Measurements from ENCODE around the gene CTBP2.

Gene CTBP2

GRCh38 chr10:125033146-125033924 is 127.0 kb downstream of the CTBP2 start:
- no CpG with 5 or more reads among the region's 27 CpGs for WGBS, 2 donors (ENCODE audit: extremely low coverage in 2 of 2, insufficient read length in 2 of 2, insufficient replicate concordance in 1 of 2)
- H3K4me3 ChIP-seq (ENCODE audit: low read length in 2 of 2) = no peak overlapping the region
- no peak overlapping the region for H3K27ac ChIP-seq (replicated peaks; ENCODE audit: low read length)

GRCh38 chr10:125032474-125033020 is 127.8 kb downstream of the CTBP2 start:
- H2AFZ ChIP-seq (ENCODE audit: low read length) = no peak overlapping the region
- no peak overlapping the region for H3K4me3 ChIP-seq (ENCODE audit: low read length in 2 of 2)
- no peak overlapping the region for H4K91ac ChIP-seq (ENCODE audit: low read depth, low read length, poor library complexity)
- peaks cover 4 to 21% of the 10 kb centered on the region in 2 donors for H3K4me1 ChIP-seq (ENCODE audit: control insufficient read depth in 2 of 2, insufficient read depth in 1 of 2, low read depth in 1 of 2, low read length in 2 of 2)
- H2BK15ac ChIP-seq (ENCODE audit: low read length) = no peak overlapping the region
- DNase-seq (ENCODE audit: low spot score) = no peak
- no peaks in the 10 kb centered on the region for H3K27me3 ChIP-seq (ENCODE audit: control insufficient read depth in 3 of 3, insufficient read depth in 3 of 3, low read depth in 1 of 3, low read length in 3 of 3)
- no peak overlapping the region for H2BK5ac ChIP-seq (ENCODE audit: low read length)
- H3K18ac ChIP-seq (ENCODE audit: low read length) = no peak overlapping the region
- H2AK5ac ChIP-seq (ENCODE audit: low read depth, low read length) = no peak overlapping the region
- no peak overlapping the region for H2BK12ac ChIP-seq (ENCODE audit: low read length)
- no peak overlapping the region for H3K4ac ChIP-seq (ENCODE audit: low read length)
- H3K4me2 ChIP-seq (ENCODE audit: insufficient read depth, low read length, poor library complexity, severe bottlenecking) = no peak overlapping the region
- H3K14ac ChIP-seq (ENCODE audit: low read length) = no peak overlapping the region
- no peak overlapping the region for H3K9ac ChIP-seq (ENCODE audit: low read depth, low read length, poor library complexity)
- H4K8ac ChIP-seq (ENCODE audit: low read depth, low read length) = no peak overlapping the region
- H3K27ac ChIP-seq (replicated peaks; ENCODE audit: low read length) = no peak overlapping the region
- H3K23ac ChIP-seq (ENCODE audit: low read depth, low read length, poor library complexity) = no peak overlapping the region
- peaks cover 10% of the 10 kb centered on the region for H3K79me1 ChIP-seq (ENCODE audit: low read depth, low read length)
- no CpG with 5 or more reads among the region's 15 CpGs for WGBS, 2 donors (ENCODE audit: extremely low coverage in 2 of 2, insufficient read length in 2 of 2, insufficient replicate concordance in 1 of 2)
- H3K36me3 ChIP-seq (replicated peaks in 1 of 2; ENCODE audit: control insufficient read depth in 2 of 2, insufficient read depth in 2 of 2, low read length in 2 of 2) = peaks cover 6 to 70% of the 10 kb centered on the region in 2 donors
- no peaks in the 10 kb centered on the region for H3K9me3 ChIP-seq (replicated peaks in 1 of 2; ENCODE audit: control insufficient read depth in 2 of 2, insufficient read depth in 1 of 2, low read depth in 1 of 2, low read length in 2 of 2)
- H2BK120ac ChIP-seq (ENCODE audit: low read depth, low read length) = no peak overlapping the region

More at GRCh38 chr10:125033146-125033924, 127.0 kb downstream of the CTBP2 start:
- no peak overlapping the region for H2AK5ac ChIP-seq (ENCODE audit: low read depth, low read length)
- no peak overlapping the region for H3K18ac ChIP-seq (ENCODE audit: low read length)
- H3K23ac ChIP-seq (ENCODE audit: low read depth, low read length, poor library complexity) = no peak overlapping the region
- no peak overlapping the region for H2BK5ac ChIP-seq (ENCODE audit: low read length)
- peak overlapping the region; percentile 7 for H4K91ac ChIP-seq (ENCODE audit: low read depth, low read length, poor library complexity)
- H3K36me3 ChIP-seq (replicated peaks in 1 of 2; ENCODE audit: control insufficient read depth in 2 of 2, insufficient read depth in 2 of 2, low read length in 2 of 2) = peaks cover 6 to 70% of the 10 kb centered on the region in 2 donors
- no peaks in the 10 kb centered on the region for H3K9me3 ChIP-seq (replicated peaks in 1 of 2; ENCODE audit: control insufficient read depth in 2 of 2, insufficient read depth in 1 of 2, low read depth in 1 of 2, low read length in 2 of 2)
- H3K4me2 ChIP-seq (ENCODE audit: insufficient read depth, low read length, poor library complexity, severe bottlenecking) = no peak overlapping the region
- peaks cover 10% of the 10 kb centered on the region for H3K79me1 ChIP-seq (ENCODE audit: low read depth, low read length)
- H2AFZ ChIP-seq (ENCODE audit: low read length) = no peak overlapping the region
- no peak overlapping the region for H3K14ac ChIP-seq (ENCODE audit: low read length)
- no peak overlapping the region for H4K8ac ChIP-seq (ENCODE audit: low read depth, low read length)
- H2BK120ac ChIP-seq (ENCODE audit: low read depth, low read length) = no peak overlapping the region
- H3K4ac ChIP-seq (ENCODE audit: low read length) = no peak overlapping the region
- H2BK15ac ChIP-seq (ENCODE audit: low read length) = no peak overlapping the region
- no peak for DNase-seq (ENCODE audit: low spot score)
- H2BK12ac ChIP-seq (ENCODE audit: low read length) = no peak overlapping the region
- H3K27me3 ChIP-seq (ENCODE audit: control insufficient read depth in 3 of 3, insufficient read depth in 3 of 3, low read depth in 1 of 3, low read length in 3 of 3) = no peaks in the 10 kb centered on the region
- no peak overlapping the region for H3K9ac ChIP-seq (ENCODE audit: low read depth, low read length, poor library complexity)
- peaks cover 4 to 17% of the 10 kb centered on the region in 2 donors for H3K4me1 ChIP-seq (ENCODE audit: control insufficient read depth in 2 of 2, insufficient read depth in 1 of 2, low read depth in 1 of 2, low read length in 2 of 2)

- H3K14ac ChIP-seq (ENCODE audit: low read length) = no peak overlapping the region
- no peak overlapping the region for H2BK5ac ChIP-seq (ENCODE audit: low read length)
Observed at GRCh38 chr10:125030567-125031197, 129.7 kb downstream of the CTBP2 start.

More at GRCh38 chr10:125030567-125031197, 129.7 kb downstream of the CTBP2 start:
- Histone ChIP-seq H2BK120ac (ENCODE audit: low read depth, low read length) (no peak overlapping the region), H2AK5ac (ENCODE audit: low read depth, low read length) (no peak overlapping the region), H2BK15ac (ENCODE audit: low read length) (no peak overlapping the region), H3K9ac (ENCODE audit: low read depth, low read length, poor library complexity) (no peak overlapping the region), H4K8ac (ENCODE audit: low read depth, low read length) (no peak overlapping the region), H3K4me3 (ENCODE audit: low read length in 2 of 2) (no peak overlapping the region), H2BK12ac (ENCODE audit: low read length) (no peak overlapping the region), H3K4me2 (ENCODE audit: insufficient read depth, low read length, poor library complexity, severe bottlenecking) (no peak overlapping the region), H4K91ac (ENCODE audit: low read depth, low read length, poor library complexity) (no peak overlapping the region), H3K4me1 (ENCODE audit: control insufficient read depth in 2 of 2, insufficient read depth in 1 of 2, low read depth in 1 of 2, low read length in 2 of 2) (peaks cover 4 to 19% of the 10 kb centered on the region in 2 donors), H2AFZ (ENCODE audit: low read length) (no peak overlapping the region), H3K36me3 (replicated peaks in 1 of 2; ENCODE audit: control insufficient read depth in 2 of 2, insufficient read depth in 2 of 2, low read length in 2 of 2) (peaks cover 10 to 72% of the 10 kb centered on the region in 2 donors), H3K27me3 (ENCODE audit: control insufficient read depth in 3 of 3, insufficient read depth in 3 of 3, low read depth in 1 of 3, low read length in 3 of 3) (no peaks in the 10 kb centered on the region), H3K27ac (replicated peaks; ENCODE audit: low read length) (no peak overlapping the region), H3K9me3 (replicated peaks in 1 of 2; ENCODE audit: control insufficient read depth in 2 of 2, insufficient read depth in 1 of 2, low read depth in 1 of 2, low read length in 2 of 2) (no peaks in the 10 kb centered on the region), H3K23ac (ENCODE audit: low read depth, low read length, poor library complexity) (no peak overlapping the region), H3K79me1 (ENCODE audit: low read depth, low read length) (peaks cover 24% of the 10 kb centered on the region), H3K4ac (ENCODE audit: low read length) (no peak overlapping the region), H3K18ac (ENCODE audit: low read length) (no peak overlapping the region)
- WGBS, 2 donors (ENCODE audit: extremely low coverage in 2 of 2, insufficient read length in 2 of 2, insufficient replicate concordance in 1 of 2) = no CpG with 5 or more reads among the region's 10 CpGs
- DNase-seq (ENCODE audit: low spot score) = no peak
